Endothelial cell of umbilical vein (primary cell): Measurements from ENCODE around the gene KTN1.

Experiments
- CTCF ChIP-seq, 2 donors: IDR thresholded peaks; 1 replicate in 1 of 2; 2 replicates in 1 of 2; pipeline ENCODE4 v1.5.1; 2011; ENCODE audit warnings: low read length in 2 of 2, mild to moderate bottlenecking in 2 of 2, moderate library complexity in 2 of 2, control low read depth in 1 of 2, inconsistent platforms in 1 of 2, low read depth in 1 of 2; ENCODE audit not compliant: insufficient read depth in 1 of 2; ENCODE audit errors: extremely low read depth in 1 of 2
- POLR2A ChIP-seq: IDR thresholded peaks from 2 replicates; pipeline ENCODE4 v1.6.1; 2012; ENCODE audit warnings: low read depth, mild to moderate bottlenecking, control low read depth, low read length
- POLR2AphosphoS5 ChIP-seq: IDR thresholded peaks from 2 replicates; pipeline ENCODE4 v1.6.1; 2012; ENCODE audit warnings: low read depth, mild to moderate bottlenecking, control low read depth, low read length, moderate library complexity; ENCODE audit not compliant: insufficient read depth

DNA sequence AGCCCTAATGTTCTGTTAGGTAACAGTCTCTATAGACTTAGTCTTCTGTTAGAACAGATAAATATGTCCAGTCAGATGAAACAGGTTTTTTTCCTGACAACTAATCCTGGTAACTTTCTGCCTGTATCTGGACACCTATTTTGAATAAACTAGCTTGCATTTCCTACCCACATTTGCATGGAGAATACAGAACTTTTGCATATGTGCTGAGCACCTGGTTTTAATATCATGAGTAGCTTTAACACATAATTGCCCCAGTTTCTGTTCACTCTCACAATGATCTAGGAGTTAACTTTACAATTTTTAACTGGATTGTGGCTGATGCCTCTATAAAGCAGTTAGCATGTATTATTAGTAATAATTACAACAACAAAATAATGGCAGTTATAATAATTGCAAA is 111.7 kb downstream of the KTN1 start:
- TF ChIP-seq POLR2A (no peak), CTCF (IDR thresholded peaks at IDR 0.05; ENCODE audit: extremely low read depth in 1 of 2, insufficient read depth in 1 of 2, low read depth in 1 of 2, low read length in 2 of 2) (no peak), POLR2AphosphoS5 (no peak)
